Right lung (tissue), 5 donors: Measurements from ENCODE around the gene CPT2. TPM values are rescaled to one million over a fixed set of nuclear protein-coding genes. Genes with fewer than 3 reads are reported as not detected.
"Not testable (repeated sequence)": the region's sequence is repeated elsewhere in the genome, so short reads cannot be mapped to it uniquely, and the experiment has no call there.

ENCODE experiments used
- DNase-seq, 2 donors: peaks; one replicate each; pipeline ENCODE4 v3.0.0-alpha.2; 2013
- polyA plus RNA-seq, 5 donors: library from polyadenylated mRNA; unstranded; fragments of 120-200 nt; gene quantifications; one replicate each; pipeline versions ENCODE4 v1.2.1 to v1.2.3, GENCODE V29; 2013; ENCODE audit warnings: inconsistent platforms in 1 of 5, low replicate concordance in 1 of 5; ENCODE audit not compliant: insufficient read length in 5 of 5, insufficient read depth in 1 of 5

Gene CPT2
- polyA plus RNA-seq, 5 donors, result 16.0 to 19.0 (median 18.0) TPM

GRCh38 chr1:53180226-53180625 lies 16.4 kb upstream of the CPT2 start:
- DNase-seq, result no peak

- DNase-seq, result no peak
Measured at GRCh38 chr1:53180951-53181350, 15.7 kb upstream of the CPT2 start.

GRCh38 chr1:53182111-53182593 lies 14.5 kb upstream of the CPT2 start:
- DNase-seq, result peak in 1 of 2 donors; percentile 61

GRCh38 chr1:53182716-53183094 lies 13.9 kb upstream of the CPT2 start:
- DNase-seq, result no peak

- peak; percentile 73 to 74 for DNase-seq
Measured at GRCh38 chr1:53183095-53183990, 13.3 kb upstream of the CPT2 start.

GRCh38 chr1:53185955-53186297 lies 10.7 kb upstream of the CPT2 start:
- not testable (repeated sequence) for DNase-seq

- DNase-seq, result no peak
Measured at GRCh38 chr1:53186533-53186932, 10.1 kb upstream of the CPT2 start.

- DNase-seq, result no peak
Measured at GRCh38 chr1:53187401-53187800, 9.2 kb upstream of the CPT2 start.

- DNase-seq, result no peak
Measured at GRCh38 chr1:53188099-53188498, 8.5 kb upstream of the CPT2 start.

- DNase-seq, result no peak
Measured at GRCh38 chr1:53189061-53189460, 7.6 kb upstream of the CPT2 start.

GRCh38 chr1:53190210-53190611 lies 6.4 kb upstream of the CPT2 start:
- DNase-seq, result no peak

GRCh38 chr1:53195246-53196016 lies 1.2 kb upstream of the CPT2 start:
- DNase-seq, result no peak

GRCh38 chr1:53196017-53196484 lies 573 bp upstream of the CPT2 start:
- DNase-seq, result no peak

GRCh38 chr1:53197291-53198200 lies 922 bp downstream of the CPT2 start:
- DNase-seq, result no peak

- no peak for DNase-seq
Measured at GRCh38 chr1:53198241-53198651, 1.6 kb downstream of the CPT2 start.

- no peak for DNase-seq
Measured at GRCh38 chr1:53203466-53203865, 6.8 kb downstream of the CPT2 start.

- DNase-seq, result not testable (repeated sequence)
Measured at GRCh38 chr1:53205496-53205895, 8.9 kb downstream of the CPT2 start.

- not testable (repeated sequence) for DNase-seq
Measured at GRCh38 chr1:53206083-53206685, 9.6 kb downstream of the CPT2 start.

- DNase-seq, result no peak
Measured at GRCh38 chr1:53206735-53207379, 10.2 kb downstream of the CPT2 start.

- no peak for DNase-seq
Measured at GRCh38 chr1:53207726-53208125, 11.1 kb downstream of the CPT2 start.

GRCh38 chr1:53210352-53210751 lies 13.7 kb downstream of the CPT2 start:
- no peak for DNase-seq
